DMS53 (cell line): ENCODE data around the gene LMX1B.
A peak's percentile ranks its signal among the peaks of the same experiment; 100 is the strongest.
"Not testable (repeated sequence)": the region's sequence is repeated elsewhere in the genome, so short reads cannot be mapped to it uniquely, and the experiment has no call there.

ENCODE experiments used
- DNase-seq: peaks from one replicate; lab custom pipeline; 2025; lab: John Stamatoyannopoulos, UW

LMX1B gene

GRCh38 chr9:126696401-126697145, 82.8 kb downstream of the LMX1B start:
- DNase-seq, result no peak

- no peak for DNase-seq
Observed at GRCh38 chr9:126697330-126697729, 83.6 kb downstream of the LMX1B start.

- no peak for DNase-seq
Observed at GRCh38 chr9:126698251-126698650, 84.5 kb downstream of the LMX1B start.

- DNase-seq, result no peak
Observed at GRCh38 chr9:126698756-126699155, 85.0 kb downstream of the LMX1B start.

- DNase-seq, result no peak
Observed at GRCh38 chr9:126699401-126699881, 85.7 kb downstream of the LMX1B start.

GRCh38 chr9:126700296-126700695, 86.6 kb downstream of the LMX1B start:
- DNase-seq, result no peak

- DNase-seq, result no peak
Observed at GRCh38 chr9:126700903-126701812, 87.4 kb downstream of the LMX1B start.

GRCh38 chr9:126701813-126702140, 88.0 kb downstream of the LMX1B start:
- no peak for DNase-seq

GRCh38 chr9:126702151-126703001, 88.6 kb downstream of the LMX1B start:
- DNase-seq, result peak; percentile 43

GRCh38 chr9:126703002-126703865, 89.5 kb downstream of the LMX1B start:
- no peak for DNase-seq

- no peak for DNase-seq
Observed at GRCh38 chr9:126703866-126704156, 90.1 kb downstream of the LMX1B start.

GRCh38 chr9:126704157-126704891, 90.6 kb downstream of the LMX1B start:
- peak; percentile 83 for DNase-seq

GRCh38 chr9:126704892-126705766, 91.4 kb downstream of the LMX1B start:
- DNase-seq, result peak; percentile 88

GRCh38 chr9:126705767-126706697, 92.3 kb downstream of the LMX1B start:
- peak; percentile 80 for DNase-seq

- DNase-seq, result no peak
Observed at GRCh38 chr9:126706698-126707053, 92.9 kb downstream of the LMX1B start.

GRCh38 chr9:126707083-126707482, 93.4 kb downstream of the LMX1B start:
- DNase-seq, result no peak

GRCh38 chr9:126707712-126708111, 94.0 kb downstream of the LMX1B start:
- DNase-seq, result not testable (repeated sequence)

GRCh38 chr9:126708178-126708577, 94.5 kb downstream of the LMX1B start:
- no peak for DNase-seq

GRCh38 chr9:126709241-126709640, 95.5 kb downstream of the LMX1B start:
- no peak for DNase-seq
